Measurements from ENCODE around the gene ANKFY1.

- no peak for TF ChIP-seq CTCF (IDR thresholded peaks at IDR 0.05; ENCODE audit: borderline replicate concordance, extremely low read depth, low read length, poor library complexity, severe bottlenecking)
- TF ChIP-seq EZH2 (IDR thresholded peaks at IDR 0.05; ENCODE audit: borderline replicate concordance, low read depth, low read length, severe bottlenecking): no peak
Measured at GRCh38 chr17:4135489-4135888, 128.3 kb downstream of the ANKFY1 start.
